Measurements from ENCODE around the gene CACNA1I.

- TF ChIP-seq CTCF (conservative IDR thresholded peaks at IDR 0.05 in 1 of 2, IDR thresholded peaks at IDR 0.05 in 1 of 2; ENCODE audit: low read depth in 1 of 2, low read length in 2 of 2): no peak
- no peak for TF ChIP-seq EZH2 (IDR thresholded peaks at IDR 0.05; ENCODE audit: low read length, missing control alignments)
Measured at GRCh38 chr22:39723463-39723862, 152.9 kb downstream of the CACNA1I start.
